NB4 (cell line): ENCODE measurements around the gene MMP28.

Source experiments
- MYC ChIP-seq: IDR thresholded peaks from 2 replicates; pipeline ENCODE4 v1.6.1; 2011; ENCODE audit warnings: low read depth, low read length
- TF ChIP-seq, protein P1 (sequence below): IDR thresholded peaks from one replicate; pipeline ENCODE4 v1.5.1; 2012; ENCODE audit warnings: low read depth, low read length

- TF ChIP-seq, protein P1, sequence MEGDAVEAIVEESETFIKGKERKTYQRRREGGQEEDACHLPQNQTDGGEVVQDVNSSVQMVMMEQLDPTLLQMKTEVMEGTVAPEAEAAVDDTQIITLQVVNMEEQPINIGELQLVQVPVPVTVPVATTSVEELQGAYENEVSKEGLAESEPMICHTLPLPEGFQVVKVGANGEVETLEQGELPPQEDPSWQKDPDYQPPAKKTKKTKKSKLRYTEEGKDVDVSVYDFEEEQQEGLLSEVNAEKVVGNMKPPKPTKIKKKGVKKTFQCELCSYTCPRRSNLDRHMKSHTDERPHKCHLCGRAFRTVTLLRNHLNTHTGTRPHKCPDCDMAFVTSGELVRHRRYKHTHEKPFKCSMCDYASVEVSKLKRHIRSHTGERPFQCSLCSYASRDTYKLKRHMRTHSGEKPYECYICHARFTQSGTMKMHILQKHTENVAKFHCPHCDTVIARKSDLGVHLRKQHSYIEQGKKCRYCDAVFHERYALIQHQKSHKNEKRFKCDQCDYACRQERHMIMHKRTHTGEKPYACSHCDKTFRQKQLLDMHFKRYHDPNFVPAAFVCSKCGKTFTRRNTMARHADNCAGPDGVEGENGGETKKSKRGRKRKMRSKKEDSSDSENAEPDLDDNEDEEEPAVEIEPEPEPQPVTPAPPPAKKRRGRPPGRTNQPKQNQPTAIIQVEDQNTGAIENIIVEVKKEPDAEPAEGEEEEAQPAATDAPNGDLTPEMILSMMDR: no peak
- TF ChIP-seq MYC: no peak
Measured at GRCh38 chr17:35723735-35724134, 71.7 kb downstream of the MMP28 start.
